Cardiac fibroblast (primary cell): Measurements from ENCODE around the gene CDT1.

ENCODE experiments used
- DNase-seq, 2 donors: peaks; one replicate each; pipeline versions ENCODE4 v3.0.0 to v3.0.0-alpha.2; 2010; ENCODE audit warnings: low read depth in 2 of 2
- H3K4me3 ChIP-seq, 2 donors: replicated peaks in 1 of 2; 1 replicate in 1 of 2; 2 replicates in 1 of 2; pipeline ENCODE4 v1.5.1; 2011; ENCODE audit warnings: low read depth in 2 of 2, low read length in 2 of 2, mild to moderate bottlenecking in 2 of 2, moderate library complexity in 1 of 2
- CTCF ChIP-seq: IDR thresholded peaks from one replicate; pipeline ENCODE4 v1.5.1; 2011; ENCODE audit warnings: low read depth, mild to moderate bottlenecking, low read length, inconsistent platforms

The CDT1 gene

GRCh38 chr16:88798772-88799455 is 4.7 kb upstream of the CDT1 start:
- DNase-seq = no peak
- no peak for TF ChIP-seq CTCF
- H3K4me3 ChIP-seq = no peak overlapping the region

GRCh38 chr16:88799569-88800276 is 3.9 kb upstream of the CDT1 start:
- H3K4me3 ChIP-seq = no peak overlapping the region
- no peak for TF ChIP-seq CTCF
- DNase-seq = no peak

- no peak overlapping the region for H3K4me3 ChIP-seq
Observed at GRCh38 chr16:88800277-88800592, 3.4 kb upstream of the CDT1 start.

GRCh38 chr16:88804173-88804551 is 573 bp downstream of the CDT1 start:
- TF ChIP-seq CTCF = no peak
- peak overlapping the region; percentile 35 to 64 for H3K4me3 ChIP-seq
- no peak for DNase-seq

More at GRCh38 chr16:88800277-88800592, 3.4 kb upstream of the CDT1 start:
- DNase-seq = no peak
- TF ChIP-seq CTCF = no peak

GRCh38 chr16:88804552-88805339 is 1.2 kb downstream of the CDT1 start:
- no peak for TF ChIP-seq CTCF
- no peak for DNase-seq
- peak overlapping the region; percentile 35 to 64 for H3K4me3 ChIP-seq

- no peak for TF ChIP-seq CTCF
- H3K4me3 ChIP-seq = no peak overlapping the region
- no peak for DNase-seq
Observed at GRCh38 chr16:88805340-88805715, 1.7 kb downstream of the CDT1 start.
